NCI-H146 treated with DMSO at 0.1 percent for 48 hours (cell line): ENCODE measurements around the gene THSD4.

Source experiments
- DNase-seq: peaks from one replicate; lab custom pipeline; 2025; ENCODE audit not compliant: unreplicated experiment; lab: John Stamatoyannopoulos, UW

THSD4 gene

DNA sequence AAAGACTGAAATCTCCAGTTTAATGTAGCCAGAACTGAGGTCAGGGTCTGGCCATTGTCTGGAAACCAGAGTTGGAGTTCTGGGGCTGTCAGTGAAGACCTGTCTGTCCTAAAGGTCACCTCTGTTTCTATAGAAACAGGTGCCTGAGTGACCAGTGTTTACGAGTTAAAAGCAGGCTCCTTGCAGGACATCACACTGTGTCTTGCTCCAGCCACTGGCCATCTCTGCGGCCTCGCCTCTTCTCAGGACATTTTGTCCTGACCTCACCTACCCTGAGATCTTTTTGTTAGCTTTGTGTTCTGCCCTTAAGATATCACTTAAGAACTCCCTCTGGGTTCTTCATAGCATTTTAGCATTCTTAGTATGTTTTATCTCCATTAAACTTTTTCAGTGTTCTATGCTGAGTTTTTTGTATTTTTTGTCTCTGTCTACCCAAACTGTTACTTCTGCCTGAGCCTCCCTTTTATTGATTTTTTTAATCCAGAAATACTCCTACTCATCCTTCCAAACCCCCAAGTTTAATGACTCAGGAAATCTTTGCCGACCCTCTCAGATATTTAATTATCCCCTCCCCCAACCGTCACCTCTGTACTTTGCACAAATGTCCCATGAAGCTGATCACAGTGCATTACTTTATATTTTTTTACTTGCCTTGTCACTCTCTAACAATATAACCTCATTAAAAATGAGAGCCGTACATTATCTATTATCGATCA is 223.7 kb downstream of the THSD4 start:
- no peak for DNase-seq

- no peak for DNase-seq
Measured at GRCh38 chr15:71341811-71342550, 226.7 kb downstream of the THSD4 start.

- DNase-seq: no peak
Measured at GRCh38 chr15:71342658-71343057, 227.4 kb downstream of the THSD4 start.

DNA sequence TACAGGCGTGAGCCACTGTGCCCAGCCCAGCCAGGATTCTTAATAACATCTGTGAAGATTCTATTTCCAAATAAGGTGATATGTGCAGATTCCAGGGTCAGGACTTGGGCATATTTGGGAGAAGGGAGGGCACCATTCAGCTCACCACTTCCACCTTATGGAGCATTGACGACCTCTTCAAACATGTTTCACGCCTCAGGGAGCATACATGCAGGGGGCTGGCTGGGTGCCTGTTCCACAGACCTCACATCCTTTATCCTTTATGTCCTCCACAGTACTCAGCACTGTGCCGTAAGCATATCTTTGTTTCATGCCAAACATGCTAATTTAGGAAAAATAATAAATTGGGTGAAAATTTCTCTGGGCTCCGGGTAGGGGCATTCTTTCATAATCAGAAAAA is 229.0 kb downstream of the THSD4 start:
- no peak for DNase-seq

- no peak for DNase-seq
Measured at GRCh38 chr15:71345186-71345585, 229.9 kb downstream of the THSD4 start.

DNA sequence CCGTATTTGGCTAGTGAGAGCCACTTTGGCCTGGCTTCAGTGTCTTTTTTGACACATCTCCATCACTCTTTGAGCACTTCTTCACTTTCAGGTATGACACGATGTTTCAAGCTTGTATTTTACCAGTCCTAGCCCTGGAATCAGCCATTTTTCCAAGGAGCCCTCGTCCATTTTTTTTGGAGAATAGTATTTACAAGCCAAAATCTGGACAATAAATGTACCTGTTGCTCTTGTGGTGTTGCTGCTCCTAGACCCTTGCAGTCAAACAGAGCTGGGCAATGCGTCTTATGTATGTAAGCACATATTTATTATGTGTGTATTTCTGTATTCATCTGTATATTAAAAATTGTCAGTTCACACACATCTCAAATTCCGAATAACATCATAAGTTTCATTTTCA is 231.2 kb downstream of the THSD4 start:
- DNase-seq: no peak

DNA sequence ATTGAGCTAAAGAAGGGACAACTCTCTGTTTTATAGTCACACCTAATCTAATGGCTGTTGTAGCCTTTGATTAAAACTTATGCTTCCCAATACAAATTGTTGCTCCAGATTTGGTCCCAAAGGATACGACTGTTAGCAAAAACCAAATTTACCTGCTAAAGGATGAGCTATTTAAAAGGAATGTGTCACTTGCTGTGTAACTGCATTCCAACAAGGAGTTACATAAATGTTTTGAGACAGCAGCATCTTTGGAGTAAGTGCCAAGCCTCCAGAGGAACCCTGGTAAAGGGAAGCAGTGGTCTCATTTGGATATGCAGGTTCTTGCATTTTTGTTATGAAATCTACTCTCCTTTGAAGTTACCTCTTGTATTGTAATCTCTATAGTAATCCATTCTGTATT is 233.3 kb downstream of the THSD4 start:
- DNase-seq: no peak

- peak; percentile 4 for DNase-seq
Measured at GRCh38 chr15:71349336-71349735, 234.1 kb downstream of the THSD4 start.

GRCh38 chr15:71349736-71350526 is 234.7 kb downstream of the THSD4 start:
- no peak for DNase-seq

GRCh38 chr15:71350622-71351378 is 235.5 kb downstream of the THSD4 start:
- DNase-seq: no peak

DNA sequence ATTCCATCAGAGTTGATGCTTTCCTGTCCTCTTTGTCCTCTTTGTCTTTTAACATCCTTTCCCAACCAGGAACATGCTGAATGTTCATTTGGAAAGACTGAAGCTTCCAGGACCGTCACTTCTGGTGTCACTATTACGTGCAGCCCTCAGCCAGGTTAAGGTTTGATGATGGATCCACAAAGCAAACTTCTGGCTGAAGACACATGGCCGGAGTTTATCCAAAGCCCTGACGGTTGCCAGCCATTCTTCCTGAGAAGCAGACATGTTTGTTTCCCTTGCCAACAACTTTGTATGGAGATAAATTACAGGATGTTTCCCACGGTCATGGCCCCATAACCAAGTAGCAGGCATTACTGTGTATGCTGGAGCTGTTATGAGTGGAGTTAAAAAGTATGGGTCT is 236.9 kb downstream of the THSD4 start:
- no peak for DNase-seq

DNA sequence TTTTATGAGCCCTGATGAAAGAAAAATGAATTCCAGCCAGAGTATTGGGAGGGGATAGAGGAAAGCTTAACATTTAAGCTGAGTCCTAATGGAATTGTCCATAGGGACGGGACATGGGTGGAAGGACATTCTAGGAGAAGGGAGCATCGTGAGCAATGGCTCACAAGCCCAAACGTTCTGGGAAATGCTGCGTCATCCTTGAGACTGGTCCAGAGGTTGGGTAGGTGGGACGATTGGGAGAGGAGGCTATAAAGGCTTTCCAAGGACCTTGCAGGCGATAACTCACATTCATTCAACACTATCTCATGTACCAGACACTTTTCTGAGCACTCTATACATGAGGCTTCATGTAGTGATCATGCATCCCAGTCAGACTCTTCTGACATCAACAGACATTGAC is 237.5 kb downstream of the THSD4 start:
- no peak for DNase-seq

- no peak for DNase-seq
Measured at GRCh38 chr15:71353171-71353570, 237.9 kb downstream of the THSD4 start.

GRCh38 chr15:71355268-71355667 is 240.0 kb downstream of the THSD4 start:
- DNase-seq: no peak

- DNase-seq: no peak
Measured at GRCh38 chr15:71357321-71357732, 242.1 kb downstream of the THSD4 start.

DNA sequence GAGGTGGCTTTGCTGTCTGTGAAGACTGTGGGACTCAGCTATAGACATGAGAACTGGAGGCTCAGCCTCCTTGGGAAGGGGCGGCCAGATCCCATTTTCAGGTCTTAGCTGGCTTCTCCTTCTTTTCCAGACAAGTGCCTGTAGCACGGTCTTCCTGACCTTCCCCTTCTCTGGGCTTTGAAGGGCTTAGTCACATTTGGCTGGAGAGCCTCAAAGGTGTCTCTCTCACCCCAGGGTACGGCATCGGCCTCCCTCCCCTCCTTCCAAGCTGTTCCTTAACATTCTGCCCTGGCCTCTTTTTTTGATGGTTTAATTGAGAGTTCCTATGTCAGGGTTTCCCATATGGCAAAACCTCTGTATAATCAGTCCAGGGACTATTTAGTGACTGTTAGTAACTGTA is 242.7 kb downstream of the THSD4 start:
- DNase-seq: no peak

- DNase-seq: no peak
Measured at GRCh38 chr15:71359246-71359645, 244.0 kb downstream of the THSD4 start.

- no peak for DNase-seq
Measured at GRCh38 chr15:71362556-71362955, 247.3 kb downstream of the THSD4 start.

DNA sequence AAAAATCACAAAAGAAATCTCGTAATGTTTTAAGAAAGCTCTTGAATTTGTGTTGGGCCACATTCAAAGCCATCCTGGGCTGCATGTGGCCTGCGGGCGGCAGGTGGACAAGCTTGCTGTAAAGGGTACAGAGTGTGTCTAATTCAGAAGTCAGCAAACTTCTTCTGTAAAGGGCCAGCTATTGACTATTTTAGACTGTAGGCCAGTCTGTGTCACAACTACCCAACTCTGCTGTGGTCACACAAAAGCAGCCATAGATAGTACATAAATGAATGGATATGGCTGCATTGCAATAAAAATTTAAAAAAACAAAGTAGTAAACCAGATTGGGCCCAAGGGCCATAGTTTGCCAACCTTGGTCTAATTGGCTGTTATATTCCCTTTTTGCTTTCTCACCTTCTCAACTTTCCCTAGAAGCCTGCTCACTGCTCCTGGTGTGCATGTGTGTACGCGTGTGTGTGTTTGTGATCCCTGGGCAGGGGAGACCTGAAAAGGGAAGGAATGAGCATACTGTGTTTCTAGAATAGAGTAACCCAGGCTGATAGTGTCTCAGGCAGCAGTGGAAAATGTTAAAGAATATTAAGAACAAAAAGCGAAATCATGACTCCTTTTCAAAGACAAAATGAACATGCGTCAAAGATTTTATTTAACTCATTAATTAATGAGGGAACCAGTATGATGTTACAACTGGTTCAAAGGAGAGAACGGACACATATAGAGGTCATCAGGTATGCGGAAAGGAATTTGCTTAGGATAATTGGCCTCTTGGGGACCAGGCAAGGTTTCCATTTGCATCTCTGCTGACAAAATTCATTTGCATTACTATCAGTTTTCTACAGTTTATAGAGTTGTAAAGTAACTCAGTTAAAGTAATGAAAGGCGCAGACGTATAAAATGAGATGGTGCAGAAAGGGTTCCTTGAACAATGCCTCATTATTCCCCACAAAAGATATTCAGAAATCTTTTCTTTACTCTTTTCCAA is 248.0 kb downstream of the THSD4 start:
- no peak for DNase-seq

- peak; percentile 84 for DNase-seq
Measured at GRCh38 chr15:71364117-71364584, 248.9 kb downstream of the THSD4 start.
